H9 (cell line): ENCODE results near the gene P2RX5. TPM values are rescaled to one million over a fixed set of nuclear protein-coding genes. Genes with fewer than 3 reads are reported as not detected.

ENCODE experiments used
- DNase-seq: peaks from one replicate; pipeline ENCODE4 v3.0.0-alpha.2; 2017
- H2AFZ ChIP-seq: one replicate; pipeline ENCODE4 v1.6.1; 2013; ENCODE audit warnings: mild to moderate bottlenecking, low read length, control low read depth, moderate library complexity
- H2AK5ac ChIP-seq: 2 replicates; pipeline ENCODE4 v1.6.1; 2013; ENCODE audit warnings: low read length, control low read depth, mixed read lengths; ENCODE audit not compliant: insufficient read length
- H2BK120ac ChIP-seq: one replicate; pipeline ENCODE4 v1.6.1; 2013; ENCODE audit warnings: low read depth, mild to moderate bottlenecking, low read length, control low read depth, inconsistent platforms; ENCODE audit not compliant: poor library complexity, severe bottlenecking
- H2BK12ac ChIP-seq: 2 replicates; pipeline ENCODE4 v1.6.1; 2013; ENCODE audit warnings: low read length, control low read depth, mixed read lengths, low read depth; ENCODE audit not compliant: insufficient read length
- H2BK15ac ChIP-seq: 2 replicates; pipeline ENCODE4 v1.6.1; 2013; ENCODE audit warnings: low read depth, low read length, control low read depth
- H2BK20ac ChIP-seq: one replicate; pipeline ENCODE4 v1.6.1; 2013; ENCODE audit warnings: low read depth, mild to moderate bottlenecking, low read length, control low read depth, inconsistent platforms; ENCODE audit not compliant: poor library complexity, severe bottlenecking
- H2BK5ac ChIP-seq: 2 replicates; pipeline ENCODE4 v1.6.1; 2013; ENCODE audit warnings: low read length, control low read depth, mixed read lengths; ENCODE audit not compliant: insufficient read length
- H3K14ac ChIP-seq: 2 replicates; pipeline ENCODE4 v1.6.1; 2013; ENCODE audit warnings: low read length, control low read depth; ENCODE audit not compliant: insufficient read depth
- H3K18ac ChIP-seq: 2 replicates; pipeline ENCODE4 v1.6.1; 2013; ENCODE audit warnings: low read depth, mild to moderate bottlenecking, mixed read lengths, low read length, control low read depth; ENCODE audit not compliant: insufficient read length
- H3K23ac ChIP-seq: 2 replicates; pipeline ENCODE4 v1.6.1; 2013; ENCODE audit warnings: low read length, control low read depth, mixed read lengths, low read depth; ENCODE audit not compliant: insufficient read length
- H3K23me2 ChIP-seq: 2 replicates; pipeline ENCODE4 v1.6.1; 2013; ENCODE audit warnings: low read depth, mild to moderate bottlenecking, mixed read lengths, low read length, control low read depth; ENCODE audit not compliant: insufficient read length, poor library complexity, severe bottlenecking
- H3K27ac ChIP-seq: 2 replicates; pipeline ENCODE4 v1.5.1; 2013; ENCODE audit warnings: low read length, control low read depth, mixed read lengths, low read depth; ENCODE audit not compliant: insufficient read length
- H3K27me3 ChIP-seq: 2 replicates; pipeline ENCODE4 v1.6.1; 2013; ENCODE audit warnings: low read length, control low read depth, inconsistent platforms; ENCODE audit not compliant: insufficient read depth
- H3K4ac ChIP-seq: 2 replicates; pipeline ENCODE4 v1.6.1; 2013; ENCODE audit warnings: low read depth, mild to moderate bottlenecking, control low read depth, inconsistent platforms, low read length, moderate library complexity
- H3K4me1 ChIP-seq: 2 replicates; pipeline ENCODE4 v1.6.1; 2013; ENCODE audit warnings: low read length, control low read depth, inconsistent platforms; ENCODE audit not compliant: insufficient read depth
- H3K4me2 ChIP-seq: 2 replicates; pipeline ENCODE4 v1.6.1; 2013; ENCODE audit warnings: low read length, control low read depth, mixed read lengths; ENCODE audit not compliant: insufficient read length, insufficient read depth
- H3K56ac ChIP-seq: 2 replicates; pipeline ENCODE4 v1.6.1; 2013; ENCODE audit warnings: low read depth, mild to moderate bottlenecking, mixed read lengths, low read length, control low read depth; ENCODE audit not compliant: insufficient read length
- H3K79me1 ChIP-seq: 2 replicates; pipeline ENCODE4 v1.6.1; 2013; ENCODE audit warnings: low read depth, mild to moderate bottlenecking, moderate library complexity, low read length, control low read depth, inconsistent platforms; ENCODE audit not compliant: insufficient read depth, poor library complexity, severe bottlenecking
- H3K79me2 ChIP-seq: 2 replicates; pipeline ENCODE4 v1.6.1; 2013; ENCODE audit warnings: low read length, control low read depth, inconsistent platforms; ENCODE audit not compliant: insufficient read depth
- H3K9ac ChIP-seq: 2 replicates; pipeline ENCODE4 v1.6.1; 2013; ENCODE audit warnings: low read length, control low read depth, mixed read lengths; ENCODE audit not compliant: insufficient read length; ENCODE audit errors: extremely low read depth
- H3K9me3 ChIP-seq: one replicate; pipeline ENCODE4 v1.6.1; 2013; ENCODE audit warnings: low read depth, low read length, inconsistent platforms; ENCODE audit not compliant: control insufficient read depth
- H3T11ph ChIP-seq: one replicate; pipeline ENCODE4 v1.6.1; 2013; ENCODE audit warnings: mild to moderate bottlenecking, low read length, control low read depth, inconsistent platforms
- H4K20me1 ChIP-seq: one replicate; pipeline ENCODE4 v1.6.1; 2013; ENCODE audit not compliant: control insufficient read depth, insufficient read length, insufficient read depth
- H4K5ac ChIP-seq: 2 replicates; pipeline ENCODE4 v1.6.1; 2013; ENCODE audit warnings: low read depth, mild to moderate bottlenecking, mixed read lengths, low read length, control low read depth; ENCODE audit not compliant: insufficient read length
- H4K8ac ChIP-seq: replicated peaks from 2 replicates; pipeline ENCODE4 v1.6.1; 2013; ENCODE audit warnings: low read length, control low read depth, mixed read lengths, low read depth; ENCODE audit not compliant: insufficient read length
- H4K91ac ChIP-seq: 2 replicates; pipeline ENCODE4 v1.6.1; 2013; ENCODE audit warnings: low read depth, mild to moderate bottlenecking, moderate library complexity, mixed read lengths, low read length, control low read depth; ENCODE audit not compliant: insufficient read length
- H3K27ac Mint-ChIP-seq, 3 experiments: 2 replicates in 2 of 3; 3 replicates in 1 of 3; pipeline ENCODE4 v1.8.0; 2020 to 2021; ENCODE audit warnings: mixed read lengths in 3 of 3, mild to moderate bottlenecking in 1 of 3, moderate library complexity in 1 of 3
- H3K27me3 Mint-ChIP-seq: 2 replicates; pipeline ENCODE4 v1.8.0; 2021; ENCODE audit warnings: low read depth, mild to moderate bottlenecking, moderate library complexity, mixed read lengths
- H3K36me3 Mint-ChIP-seq, 3 experiments: 2 replicates in 2 of 3; 3 replicates in 1 of 3; pipeline ENCODE4 v1.8.0; 2020 to 2021; ENCODE audit warnings: low read depth in 3 of 3, mixed read lengths in 3 of 3; ENCODE audit not compliant: insufficient read depth in 1 of 3
- H3K4me1 Mint-ChIP-seq, 2 experiments: 2 replicates each; pipeline ENCODE4 v1.8.0; 2020; ENCODE audit warnings: mixed read lengths in 2 of 2
- H3K4me3 Mint-ChIP-seq, 2 experiments: 2 replicates in 1 of 2; 3 replicates in 1 of 2; pipeline ENCODE4 v1.8.0; 2020 to 2021; ENCODE audit warnings: mild to moderate bottlenecking in 2 of 2, mixed read lengths in 2 of 2, moderate library complexity in 1 of 2
- H3K9me3 Mint-ChIP-seq, 2 experiments: 2 replicates in 1 of 2; 3 replicates in 1 of 2; pipeline ENCODE4 v1.8.0; 2020; ENCODE audit warnings: mild to moderate bottlenecking in 2 of 2, mixed read lengths in 2 of 2, moderate library complexity in 1 of 2
- CTCF ChIP-seq: fragments of 200-600 bp; sonication (generic); conservative IDR thresholded peaks from 3 replicates; pipeline ENCODE4 v1.8.0; 2021; ENCODE audit warnings: antibody characterized with exemption, mild to moderate bottlenecking
- WGBS: extraction: QIAGEN DNeasy Blood & Tissue Kit; methylation state at CpG from one replicate; pipeline ENCODE4 v1.1.7; 2013; ENCODE audit warnings: missing lambda C conversion rate, low lambda C conversion rate, mixed read lengths; ENCODE audit not compliant: insufficient read length; ENCODE audit errors: extremely low coverage; 5-methylcytosine and 5-hydroxymethylcytosine counted together
- total RNA-seq: library from RNA; stranded (reverse); gene quantifications from 2 replicates; pipeline ENCODE4 v1.2.1, GENCODE V29; 2021

The P2RX5 gene
- total RNA-seq, 1 experiment from 2014 or later, result 4.7 TPM

GRCh38 chr17:3710951-3711383 lies 15.0 kb upstream of the P2RX5 start:
- no peak overlapping the region for H2BK20ac ChIP-seq
- peaks cover 3 to 5% of the 10 kb centered on the region in 2 experiments; a peak in 2 of 4 replicates for H3K4me1 Mint-ChIP-seq
- H3K79me1 ChIP-seq, result no peaks in the 10 kb centered on the region
- no peaks in the 10 kb centered on the region for H4K20me1 ChIP-seq
- H4K5ac ChIP-seq, result no peak overlapping the region
- no peak overlapping the region for H3K56ac ChIP-seq
- no peak overlapping the region for H2AFZ ChIP-seq
- H2BK5ac ChIP-seq, result no peak overlapping the region
- no peaks in the 10 kb centered on the region for H3K27me3 Mint-ChIP-seq
- H3K9ac ChIP-seq, result no peak overlapping the region
- no peak overlapping the region for H3K18ac ChIP-seq
- H3K27ac Mint-ChIP-seq, result peak overlapping the region in 1 of 3 experiments; percentile 57; a peak in 2 of 7 replicates
- no peak overlapping the region for H4K8ac ChIP-seq
- no peaks in the 10 kb centered on the region for H3K9me3 ChIP-seq
- no CpG with 5 or more reads among the region's 5 CpGs for WGBS
- H3K27me3 ChIP-seq, result no peaks in the 10 kb centered on the region
- H2BK120ac ChIP-seq, result no peak overlapping the region
- no peaks in the 10 kb centered on the region for H3K79me2 ChIP-seq
- no peak overlapping the region for H4K91ac ChIP-seq
- H3K4me1 ChIP-seq, result no peaks in the 10 kb centered on the region
- H2BK15ac ChIP-seq, result no peak overlapping the region
- no peaks in the 10 kb centered on the region for H3K9me3 Mint-ChIP-seq
- no peak overlapping the region for H3K27ac ChIP-seq
- no peak overlapping the region for H3K4ac ChIP-seq
- H3K14ac ChIP-seq, result no peak overlapping the region
- no peak overlapping the region for H3K23ac ChIP-seq
- peaks cover 2 to 28% (median 18%) of the 10 kb centered on the region in 3 experiments; a peak in 6 of 7 replicates for H3K36me3 Mint-ChIP-seq
- no peaks in the 10 kb centered on the region for H3K23me2 ChIP-seq
- no peak overlapping the region for H2AK5ac ChIP-seq
- no peak for TF ChIP-seq CTCF
- H3K4me2 ChIP-seq, result no peak overlapping the region
- peak; percentile 54 for DNase-seq
- no peak overlapping the region for H3K4me3 Mint-ChIP-seq
- H2BK12ac ChIP-seq, result no peak overlapping the region
- no peak overlapping the region for H3T11ph ChIP-seq
